HepG2 (cell line): ENCODE results near the gene RAB15. TPM values are rescaled to one million over a fixed set of nuclear protein-coding genes. Genes with fewer than 3 reads are reported as not detected.

Experiments used
- ADNP ChIP-seq: sonication (generic); formaldehyde crosslinking; IDR thresholded peaks from 2 replicates; pipeline ENCODE4 v1.4.0; 2020; ENCODE audit warnings: missing genetic modification reagents
- CBX5 ChIP-seq: sonication (generic); formaldehyde crosslinking; IDR thresholded peaks from 2 replicates; pipeline ENCODE4 v1.4.0; 2020; ENCODE audit warnings: missing genetic modification reagents, borderline replicate concordance
- FOXK2 ChIP-seq: fragments of 450-650 bp; IDR thresholded peaks from 2 replicates; pipeline ENCODE4 v1.6.1; 2016
- GPN1 ChIP-seq: sonication (generic); formaldehyde crosslinking; IDR thresholded peaks from 2 replicates; pipeline ENCODE4 v1.5.1; 2020; ENCODE audit warnings: missing genetic modification reagents, borderline replicate concordance
- KAT8 ChIP-seq: IDR thresholded peaks from 2 replicates; pipeline ENCODE4 v1.6.1; 2016; ENCODE audit warnings: missing genetic modification reagents, missing compliant biosample characterization
- KLF12 ChIP-seq: sonication (generic); formaldehyde crosslinking; IDR thresholded peaks from 2 replicates; pipeline ENCODE4 v1.4.0; 2020; ENCODE audit warnings: missing genetic modification reagents, borderline replicate concordance
- MXD1 ChIP-seq: sonication (generic); formaldehyde crosslinking; IDR thresholded peaks from 2 replicates; pipeline ENCODE4 v1.4.0; 2020; ENCODE audit warnings: mild to moderate bottlenecking, missing genetic modification reagents
- PITX1 ChIP-seq: sonication (generic); formaldehyde crosslinking; IDR thresholded peaks from 2 replicates; pipeline ENCODE4 v1.5.1; 2020; ENCODE audit warnings: mild to moderate bottlenecking, missing genetic modification reagents
- THAP8 ChIP-seq: sonication (generic); formaldehyde crosslinking; IDR thresholded peaks from 2 replicates; pipeline ENCODE4 v1.5.1; 2020; ENCODE audit warnings: missing genetic modification reagents, mild to moderate bottlenecking, borderline replicate concordance
- THRA ChIP-seq: sonication (generic); formaldehyde crosslinking; IDR thresholded peaks from 2 replicates; pipeline ENCODE4 v1.4.0; 2020; ENCODE audit warnings: missing genetic modification reagents, borderline replicate concordance
- TRAFD1 ChIP-seq: sonication (generic); formaldehyde crosslinking; IDR thresholded peaks from 2 replicates; pipeline ENCODE4 v1.5.1; 2020; ENCODE audit warnings: missing genetic modification reagents, mild to moderate bottlenecking, borderline replicate concordance
- U2AF1 ChIP-seq: fragments of 200-400 bp; formaldehyde crosslinking; optimal IDR thresholded peaks from 2 replicates; pipeline ENCODE3; 2017; ENCODE audit warnings: mild to moderate bottlenecking, low read depth, low read length
- ZNF101 ChIP-seq: sonication (generic); formaldehyde crosslinking; IDR thresholded peaks from 2 replicates; pipeline ENCODE4 v1.4.0; 2020; ENCODE audit warnings: mild to moderate bottlenecking, low read depth, missing genetic modification reagents, borderline replicate concordance
- ZNF138 ChIP-seq: sonication (generic); formaldehyde crosslinking; IDR thresholded peaks from 2 replicates; pipeline ENCODE4 v1.5.0; 2020; ENCODE audit warnings: mild to moderate bottlenecking, low read depth, missing genetic modification reagents
- ZNF678 ChIP-seq: sonication (generic); formaldehyde crosslinking; IDR thresholded peaks from 2 replicates; pipeline ENCODE4 v1.4.0; 2020; ENCODE audit warnings: mild to moderate bottlenecking, missing genetic modification reagents
- ZNF775 ChIP-seq: sonication (generic); formaldehyde crosslinking; IDR thresholded peaks from 2 replicates; pipeline ENCODE4 v1.4.0; 2020; ENCODE audit warnings: missing genetic modification reagents, mild to moderate bottlenecking, moderate library complexity, borderline replicate concordance
- polyA plus RNA-seq, 8 experiments: library from polyadenylated mRNA; depleted of rRNA in 3 of 8; stranded (reverse) in 7 of 8; unstranded in 1 of 8; fragments of >200 nt; fragmentation: Illumina TruSeq in 4 of 8; extraction: Trizol in 4 of 8; gene quantifications; 2 replicates each; pipeline versions ENCODE4 v1.2.1 to v1.2.3, GENCODE V29; 2011 to 2016; ENCODE audit warnings: low read depth in 4 of 8, missing spikeins in 1 of 8, mixed read lengths in 1 of 8; ENCODE audit not compliant: insufficient read depth in 1 of 8
- total RNA-seq, 5 experiments: library from RNA; depleted of rRNA; stranded (reverse); fragments of >200 nt; fragmentation: Illumina TruSeq; extraction: Trizol; gene quantifications; 2 replicates each; pipeline ENCODE4 v1.2.3, GENCODE V29; 2016; ENCODE audit warnings: low read depth in 1 of 5
- TF ChIP-seq, protein P1 (sequence below): sonication (generic); formaldehyde crosslinking; IDR thresholded peaks from 2 replicates; pipeline ENCODE4 v1.5.0; 2020; ENCODE audit warnings: mild to moderate bottlenecking, missing genetic modification reagents
- TF ChIP-seq, protein P2 (sequence below): sonication (generic); formaldehyde crosslinking; IDR thresholded peaks from 2 replicates; pipeline ENCODE4 v1.9.0; 2022; ENCODE audit warnings: missing genetic modification reagents, mild to moderate bottlenecking, borderline replicate concordance

Gene RAB15
- total and polyA plus RNA-seq, 2 of the 13 experiments (the other 11 are each of a cell fraction or from before 2014, with no cell fraction given): 7.4 to 18.5 TPM

- TF ChIP-seq U2AF1: peak; percentile 85
- TF ChIP-seq ADNP: no peak
- no peak for TF ChIP-seq GPN1 (CRISPR knock-in tag)
- peak; percentile 91; the same call in 1 of the 2 replicates for TF ChIP-seq KLF12 (CRISPR knock-in tag)
- no peak for TF ChIP-seq ZNF101 (CRISPR knock-in tag)
- TF ChIP-seq KAT8 (CRISPR knock-in tag): peak; percentile 90
- TF ChIP-seq PITX1 (CRISPR knock-in tag): peak; percentile 87
- 0 out of 2 replicates have a peak, but pooled peaks have one; percentile 44 for TF ChIP-seq THAP8 (CRISPR knock-in tag)
- no peak for TF ChIP-seq THRA (CRISPR knock-in tag)
- TF ChIP-seq, protein P1, sequence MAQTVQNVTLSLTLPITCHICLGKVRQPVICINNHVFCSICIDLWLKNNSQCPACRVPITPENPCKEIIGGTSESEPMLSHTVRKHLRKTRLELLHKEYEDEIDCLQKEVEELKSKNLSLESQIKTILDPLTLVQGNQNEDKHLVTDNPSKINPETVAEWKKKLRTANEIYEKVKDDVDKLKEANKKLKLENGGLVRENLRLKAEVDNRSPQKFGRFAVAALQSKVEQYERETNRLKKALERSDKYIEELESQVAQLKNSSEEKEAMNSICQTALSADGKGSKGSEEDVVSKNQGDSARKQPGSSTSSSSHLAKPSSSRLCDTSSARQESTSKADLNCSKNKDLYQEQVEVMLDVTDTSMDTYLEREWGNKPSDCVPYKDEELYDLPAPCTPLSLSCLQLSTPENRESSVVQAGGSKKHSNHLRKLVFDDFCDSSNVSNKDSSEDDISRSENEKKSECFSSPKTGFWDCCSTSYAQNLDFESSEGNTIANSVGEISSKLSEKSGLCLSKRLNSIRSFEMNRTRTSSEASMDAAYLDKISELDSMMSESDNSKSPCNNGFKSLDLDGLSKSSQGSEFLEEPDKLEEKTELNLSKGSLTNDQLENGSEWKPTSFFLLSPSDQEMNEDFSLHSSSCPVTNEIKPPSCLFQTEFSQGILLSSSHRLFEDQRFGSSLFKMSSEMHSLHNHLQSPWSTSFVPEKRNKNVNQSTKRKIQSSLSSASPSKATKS (CRISPR knock-in tag): peak; percentile 97
- 0 out of 2 replicates have a peak, but pooled peaks have one; percentile 48 for TF ChIP-seq ZNF138
- TF ChIP-seq MXD1 (CRISPR knock-in tag): peak; percentile 82
- peak; percentile 62; the same call in 1 of the 2 replicates for TF ChIP-seq FOXK2
- TF ChIP-seq CBX5 (CRISPR knock-in tag): no peak; the same call in 1 of the 2 replicates
- TF ChIP-seq, protein P2, sequence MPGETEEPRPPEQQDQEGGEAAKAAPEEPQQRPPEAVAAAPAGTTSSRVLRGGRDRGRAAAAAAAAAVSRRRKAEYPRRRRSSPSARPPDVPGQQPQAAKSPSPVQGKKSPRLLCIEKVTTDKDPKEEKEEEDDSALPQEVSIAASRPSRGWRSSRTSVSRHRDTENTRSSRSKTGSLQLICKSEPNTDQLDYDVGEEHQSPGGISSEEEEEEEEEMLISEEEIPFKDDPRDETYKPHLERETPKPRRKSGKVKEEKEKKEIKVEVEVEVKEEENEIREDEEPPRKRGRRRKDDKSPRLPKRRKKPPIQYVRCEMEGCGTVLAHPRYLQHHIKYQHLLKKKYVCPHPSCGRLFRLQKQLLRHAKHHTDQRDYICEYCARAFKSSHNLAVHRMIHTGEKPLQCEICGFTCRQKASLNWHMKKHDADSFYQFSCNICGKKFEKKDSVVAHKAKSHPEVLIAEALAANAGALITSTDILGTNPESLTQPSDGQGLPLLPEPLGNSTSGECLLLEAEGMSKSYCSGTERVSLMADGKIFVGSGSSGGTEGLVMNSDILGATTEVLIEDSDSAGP (CRISPR knock-in tag): peak; percentile 96
- TF ChIP-seq ZNF678: peak; percentile 87; the same call in 1 of the 2 replicates
- no peak for TF ChIP-seq ZNF775 (CRISPR knock-in tag)
- TF ChIP-seq TRAFD1 (CRISPR knock-in tag): no peak
Measured at GRCh38 chr14:64986648-64987437, 14.7 kb upstream of the RAB15 start, which contains the start of gene FNTB (continued).
